WERI-Rb-1 (cell line): ENCODE results near the gene NCS1.
A peak's percentile ranks its signal among the peaks of the same experiment; 100 is the strongest.

Source experiments
- DNase-seq: peaks from one replicate; pipeline ENCODE4 v3.0.0-alpha.2; 2020
- H3K27ac ChIP-seq: fragments of 250-450 bp; sonication (Bioruptor Pico); 2 replicates; pipeline ENCODE4 v1.5.1; 2020; ENCODE audit warnings: mild to moderate bottlenecking, moderate library complexity
- H3K27me3 ChIP-seq: fragments of 250-450 bp; sonication (Bioruptor Pico); 2 replicates; pipeline ENCODE4 v1.5.1; 2021; ENCODE audit warnings: mild to moderate bottlenecking, low read depth, moderate library complexity; ENCODE audit not compliant: insufficient read depth, severe bottlenecking
- H3K36me3 ChIP-seq: fragments of 250-450 bp; sonication (Bioruptor Pico); 2 replicates; pipeline ENCODE4 v1.5.1; 2020; ENCODE audit warnings: mild to moderate bottlenecking, moderate library complexity
- H3K4me3 ChIP-seq: 2 replicates; pipeline ENCODE4 v1.5.1; 2011; ENCODE audit warnings: low read depth, mild to moderate bottlenecking, control low read depth, low read length
- H3K9me3 ChIP-seq: fragments of 250-450 bp; sonication (Bioruptor Pico); 2 replicates; pipeline ENCODE4 v1.5.1; 2021; ENCODE audit warnings: mild to moderate bottlenecking, moderate library complexity; ENCODE audit not compliant: severe bottlenecking
- TF ChIP-seq, protein P1 (sequence below): IDR thresholded peaks from 2 replicates; pipeline ENCODE4 v1.5.1; 2011; ENCODE audit warnings: low read depth, mild to moderate bottlenecking, control low read depth, inconsistent platforms, low read length

The NCS1 gene

DNA sequence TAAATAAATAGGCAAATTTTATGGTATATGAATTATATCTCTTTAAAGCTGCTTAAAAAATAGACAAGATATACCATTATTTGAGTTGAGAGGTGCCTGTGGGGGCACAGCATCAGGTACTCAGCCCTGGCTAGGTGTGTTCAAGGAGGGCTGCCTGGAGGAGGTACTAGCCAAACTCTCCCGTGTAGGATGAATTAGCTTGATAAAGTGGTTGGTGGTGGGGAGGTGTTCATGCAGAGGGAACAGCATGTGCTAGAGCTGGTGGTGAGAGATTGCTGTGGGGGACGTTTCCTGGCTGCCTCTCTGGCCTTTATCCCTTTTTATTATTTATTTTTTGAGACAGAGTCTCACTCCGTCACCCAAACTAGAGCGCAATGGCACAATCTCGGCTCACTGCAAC is 23.2 kb upstream of the NCS1 start:
- no peaks in the 10 kb centered on the region for H3K36me3 ChIP-seq
- no peak overlapping the region for H3K4me3 ChIP-seq
- H3K27me3 ChIP-seq, result no peaks in the 10 kb centered on the region
- H3K27ac ChIP-seq, result no peak overlapping the region
- TF ChIP-seq, protein P1, sequence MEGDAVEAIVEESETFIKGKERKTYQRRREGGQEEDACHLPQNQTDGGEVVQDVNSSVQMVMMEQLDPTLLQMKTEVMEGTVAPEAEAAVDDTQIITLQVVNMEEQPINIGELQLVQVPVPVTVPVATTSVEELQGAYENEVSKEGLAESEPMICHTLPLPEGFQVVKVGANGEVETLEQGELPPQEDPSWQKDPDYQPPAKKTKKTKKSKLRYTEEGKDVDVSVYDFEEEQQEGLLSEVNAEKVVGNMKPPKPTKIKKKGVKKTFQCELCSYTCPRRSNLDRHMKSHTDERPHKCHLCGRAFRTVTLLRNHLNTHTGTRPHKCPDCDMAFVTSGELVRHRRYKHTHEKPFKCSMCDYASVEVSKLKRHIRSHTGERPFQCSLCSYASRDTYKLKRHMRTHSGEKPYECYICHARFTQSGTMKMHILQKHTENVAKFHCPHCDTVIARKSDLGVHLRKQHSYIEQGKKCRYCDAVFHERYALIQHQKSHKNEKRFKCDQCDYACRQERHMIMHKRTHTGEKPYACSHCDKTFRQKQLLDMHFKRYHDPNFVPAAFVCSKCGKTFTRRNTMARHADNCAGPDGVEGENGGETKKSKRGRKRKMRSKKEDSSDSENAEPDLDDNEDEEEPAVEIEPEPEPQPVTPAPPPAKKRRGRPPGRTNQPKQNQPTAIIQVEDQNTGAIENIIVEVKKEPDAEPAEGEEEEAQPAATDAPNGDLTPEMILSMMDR, result no peak
- DNase-seq, result no peak
- H3K9me3 ChIP-seq, result no peaks in the 10 kb centered on the region

GRCh38 chr9:130149654-130150286 is 22.4 kb upstream of the NCS1 start:
- Histone ChIP-seq H3K9me3 (no peaks in the 10 kb centered on the region), H3K27me3 (no peaks in the 10 kb centered on the region), H3K27ac (no peak overlapping the region), H3K36me3 (no peaks in the 10 kb centered on the region), H3K4me3 (no peak overlapping the region)
- no peak for DNase-seq
- TF ChIP-seq, protein P1, result no peak

GRCh38 chr9:130150779-130151382 is 21.3 kb upstream of the NCS1 start:
- no peaks in the 10 kb centered on the region for H3K36me3 ChIP-seq
- TF ChIP-seq, protein P1, result no peak
- H3K4me3 ChIP-seq, result no peak overlapping the region
- no peak overlapping the region for H3K27ac ChIP-seq
- no peaks in the 10 kb centered on the region for H3K9me3 ChIP-seq
- H3K27me3 ChIP-seq, result no peaks in the 10 kb centered on the region
- no peak for DNase-seq

DNA sequence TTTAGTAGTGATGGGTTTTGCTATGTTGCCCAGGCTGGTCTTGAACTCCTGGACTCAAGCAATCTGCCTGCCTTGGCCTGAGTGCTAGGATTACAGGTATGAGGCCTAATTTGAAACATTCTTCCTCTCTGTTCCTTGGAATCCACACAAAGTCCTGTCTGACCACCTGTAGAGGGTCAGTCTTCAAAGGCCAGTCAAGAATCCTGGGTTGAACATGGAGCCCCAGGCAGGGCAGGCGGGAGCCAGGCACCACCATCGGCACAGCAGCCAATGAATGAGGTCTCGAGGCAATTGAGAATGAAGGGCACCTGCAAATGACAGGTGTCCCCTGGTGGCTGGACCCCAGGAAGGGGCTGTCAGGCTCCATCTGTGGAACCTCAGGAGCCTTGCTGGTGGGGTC is 17.4 kb upstream of the NCS1 start:
- H3K4me3 ChIP-seq, result no peak overlapping the region
- H3K27me3 ChIP-seq, result no peaks in the 10 kb centered on the region
- no peak overlapping the region for H3K27ac ChIP-seq
- TF ChIP-seq, protein P1, result no peak
- no peaks in the 10 kb centered on the region for H3K9me3 ChIP-seq
- DNase-seq, result no peak
- no peaks in the 10 kb centered on the region for H3K36me3 ChIP-seq

- TF ChIP-seq, protein P1, result no peak
- no peaks in the 10 kb centered on the region for H3K36me3 ChIP-seq
- H3K4me3 ChIP-seq, result no peak overlapping the region
- no peaks in the 10 kb centered on the region for H3K9me3 ChIP-seq
- H3K27ac ChIP-seq, result no peak overlapping the region
- DNase-seq, result no peak
- no peaks in the 10 kb centered on the region for H3K27me3 ChIP-seq
These were observed 16.6 kb upstream of the NCS1 start for GRCh38 chr9:130155647-130156046.

DNA sequence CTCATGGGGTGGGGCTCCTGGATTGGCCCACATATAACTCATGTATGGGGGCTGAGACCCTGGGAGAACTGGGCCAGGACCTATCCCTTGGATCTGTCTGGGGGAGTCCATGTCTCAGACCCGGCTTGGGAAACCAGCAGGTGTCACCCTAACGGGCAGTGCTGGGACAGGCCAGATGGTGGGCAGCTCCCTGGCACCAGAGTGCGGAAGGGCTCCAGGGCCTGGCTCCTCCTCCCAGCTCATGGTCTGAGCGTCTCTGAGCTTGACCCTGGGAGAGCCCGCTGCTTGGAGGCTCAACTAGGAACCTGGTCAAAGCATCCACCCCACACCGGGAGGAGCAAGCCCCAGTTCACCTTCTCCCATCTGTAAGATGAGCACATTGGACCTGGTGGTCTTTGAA is 15.5 kb upstream of the NCS1 start:
- Histone ChIP-seq H3K36me3 (no peaks in the 10 kb centered on the region), H3K27me3 (no peaks in the 10 kb centered on the region), H3K4me3 (no peak overlapping the region), H3K27ac (no peak overlapping the region), H3K9me3 (no peaks in the 10 kb centered on the region)
- TF ChIP-seq, protein P1, result peak; percentile 65
- DNase-seq, result peak; percentile 62
